GM21526 (cell line): ENCODE data around the gene HM13.
"Not testable (repeated sequence)": the region's sequence is repeated elsewhere in the genome, so short reads cannot be mapped to it uniquely, and the experiment has no call there.

Experiments used
- ATAC-seq: cut with Tn5 transposase; IDR thresholded peaks from one replicate; pipeline ENCODE4 v1.9.1; 2021; ENCODE audit warnings: moderate library complexity; ENCODE audit not compliant: unreplicated experiment, low FRiP score

Gene HM13

DNA sequence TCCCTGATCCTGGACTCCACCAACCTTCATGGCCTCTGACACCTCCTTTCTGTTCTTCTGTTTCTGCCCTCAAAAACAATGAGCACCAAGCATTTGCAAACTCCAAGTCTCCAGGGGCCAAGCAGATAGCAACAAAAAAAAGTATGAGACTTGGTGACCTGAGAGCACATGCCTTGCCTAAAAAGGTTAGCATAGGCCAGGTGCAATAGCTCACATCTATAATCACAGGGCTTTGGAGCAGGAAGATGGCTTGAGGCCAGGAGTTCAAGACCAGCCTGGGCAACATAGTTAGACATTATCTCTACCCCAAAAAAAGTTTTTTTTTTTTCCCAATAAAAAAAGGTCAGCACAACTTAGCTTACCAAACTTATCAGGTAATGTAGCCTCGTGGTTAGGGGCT, 13.7 kb upstream of the HM13 start:
- ATAC-seq: no peak

DNA sequence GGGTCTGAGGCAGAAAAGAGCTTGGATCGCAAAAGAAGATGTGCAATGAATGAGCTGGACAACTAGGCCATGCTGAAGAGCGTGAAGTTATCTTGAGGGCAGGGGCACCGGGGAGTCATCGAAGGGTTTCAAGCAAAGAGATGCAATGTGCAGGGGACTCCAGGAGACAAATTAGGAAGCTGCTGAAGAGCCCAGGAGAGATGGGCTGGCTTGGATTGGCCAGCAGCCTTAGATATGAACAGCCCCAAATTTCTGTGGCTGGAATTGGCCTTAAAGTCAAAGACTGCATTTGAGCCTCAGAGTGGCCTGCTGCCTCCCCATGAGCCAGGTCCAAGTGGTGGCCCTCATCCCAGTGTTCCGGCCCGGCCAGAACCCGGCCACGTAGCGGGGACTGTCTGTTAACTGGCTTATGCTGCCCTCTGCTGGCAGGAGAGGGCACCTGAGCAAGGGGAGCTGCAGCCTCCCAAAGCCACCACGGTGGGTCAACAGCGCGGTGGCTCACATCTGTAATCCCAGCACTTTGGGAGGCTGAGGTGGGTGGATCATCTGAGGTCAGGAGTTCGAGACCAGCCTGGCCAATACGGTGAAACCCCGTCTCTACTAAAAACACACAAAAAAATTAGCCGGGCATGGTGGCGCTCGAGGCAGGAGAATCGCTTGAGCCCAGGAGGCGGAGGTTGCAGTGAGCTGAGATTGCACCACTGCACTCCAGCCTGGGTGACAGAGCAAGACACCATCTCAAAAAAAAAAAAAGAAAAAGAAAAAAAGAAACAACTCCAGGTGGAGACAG, 11.2 kb upstream of the HM13 start:
- ATAC-seq: peak; percentile 86

DNA sequence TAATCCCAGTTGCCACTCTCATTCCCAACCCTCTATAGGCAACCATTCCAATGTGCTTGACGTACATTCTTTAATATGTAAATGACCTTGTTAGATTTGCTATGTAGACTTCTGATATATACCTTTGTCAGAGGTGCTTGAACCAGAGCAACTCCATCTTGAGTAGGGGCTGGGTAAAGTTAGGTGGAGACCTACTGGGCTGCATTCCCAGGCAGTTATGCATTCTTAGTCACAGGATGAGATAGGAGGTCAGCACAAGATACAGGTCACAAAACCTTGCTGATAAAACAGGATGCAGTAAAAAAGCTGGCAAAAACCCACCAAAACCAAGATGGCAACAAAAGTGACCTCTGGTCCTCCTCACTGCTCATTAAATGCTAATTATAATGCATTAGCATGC, 8.3 kb upstream of the HM13 start:
- no peak for ATAC-seq

DNA sequence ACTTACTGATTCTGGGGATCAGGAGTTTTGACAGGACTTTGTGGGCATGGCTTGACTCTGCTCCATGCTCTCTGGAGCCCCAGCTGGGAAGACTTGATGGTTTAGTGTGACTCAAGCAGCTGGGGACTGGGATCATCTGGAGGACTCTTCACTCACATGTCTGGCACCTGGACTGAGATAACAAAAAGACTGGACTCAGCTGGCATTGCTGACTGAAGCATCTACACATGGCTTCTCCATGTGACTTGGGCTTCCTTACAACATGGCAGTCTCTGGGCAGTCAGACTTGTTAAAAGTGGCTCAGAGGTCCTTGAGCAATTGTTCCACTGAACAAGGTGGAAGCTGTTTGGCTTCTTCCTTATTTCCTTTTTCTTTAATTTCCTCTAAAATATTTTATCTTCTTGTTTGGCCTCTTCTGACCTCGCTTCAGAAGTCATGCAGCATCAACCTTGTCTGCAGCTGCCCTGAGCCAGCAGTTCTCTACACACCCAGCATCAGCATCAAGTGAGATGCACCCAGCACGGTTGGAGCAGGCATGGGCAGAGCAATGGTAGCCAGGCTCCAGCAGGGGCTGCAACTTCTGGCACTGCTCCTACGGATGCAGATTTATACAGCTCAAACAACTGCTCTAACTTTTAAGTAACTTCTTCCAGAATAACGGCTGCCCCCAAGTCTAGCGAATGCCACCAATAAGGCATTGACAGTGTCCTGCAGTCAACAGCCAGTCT, 5.6 kb upstream of the HM13 start:
- no peak for ATAC-seq

DNA sequence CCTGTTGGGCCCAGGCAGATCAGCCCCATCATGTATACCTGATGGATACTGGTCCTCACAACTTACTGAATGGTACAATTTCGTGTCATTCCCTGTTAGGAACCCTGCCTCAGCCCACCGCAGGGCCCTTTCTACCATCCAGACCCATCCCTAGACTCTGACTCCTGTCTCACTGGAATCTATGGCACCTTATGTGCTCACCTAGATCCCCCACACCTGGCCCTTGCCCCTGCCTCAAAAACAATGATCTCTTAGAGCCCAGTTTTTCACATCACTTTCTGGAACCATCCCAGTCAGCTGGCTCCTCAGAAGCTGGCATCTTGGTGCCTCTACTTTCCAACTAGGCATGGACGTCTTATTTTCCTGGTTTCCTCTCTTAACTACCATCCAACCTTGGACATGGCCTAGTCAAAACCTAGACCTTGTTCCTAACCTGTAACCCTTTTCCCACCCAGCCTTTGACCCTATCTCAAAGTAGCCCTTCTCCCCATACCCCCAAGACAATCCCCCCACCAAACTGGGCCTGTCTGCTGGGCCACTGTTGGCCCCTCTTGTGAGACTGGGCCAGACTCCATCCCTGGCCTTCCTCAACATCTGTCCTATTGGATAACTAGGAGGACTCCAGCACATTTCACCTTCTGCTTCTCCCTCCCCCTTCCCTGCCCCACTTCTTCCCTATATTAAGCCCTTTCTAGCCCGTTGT, 981 bp downstream of the HM13 start:
- no peak for ATAC-seq

DNA sequence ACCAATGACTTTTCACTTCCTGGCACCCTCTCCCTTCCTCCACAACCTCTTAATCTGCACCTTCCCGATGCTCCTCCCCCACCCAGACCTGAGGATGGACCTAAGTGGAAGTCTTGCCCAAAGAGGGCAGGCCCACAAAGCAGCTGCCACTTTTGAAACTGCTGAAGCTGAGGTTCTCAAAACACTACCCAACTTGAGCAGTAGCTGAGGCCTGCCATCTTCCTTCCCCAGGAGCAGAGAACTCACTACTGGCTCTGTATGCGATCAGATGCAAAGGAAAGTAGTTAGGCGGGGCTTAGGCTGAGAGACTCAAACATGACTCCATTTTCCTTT, 1.5 kb downstream of the HM13 start:
- no peak for ATAC-seq

DNA sequence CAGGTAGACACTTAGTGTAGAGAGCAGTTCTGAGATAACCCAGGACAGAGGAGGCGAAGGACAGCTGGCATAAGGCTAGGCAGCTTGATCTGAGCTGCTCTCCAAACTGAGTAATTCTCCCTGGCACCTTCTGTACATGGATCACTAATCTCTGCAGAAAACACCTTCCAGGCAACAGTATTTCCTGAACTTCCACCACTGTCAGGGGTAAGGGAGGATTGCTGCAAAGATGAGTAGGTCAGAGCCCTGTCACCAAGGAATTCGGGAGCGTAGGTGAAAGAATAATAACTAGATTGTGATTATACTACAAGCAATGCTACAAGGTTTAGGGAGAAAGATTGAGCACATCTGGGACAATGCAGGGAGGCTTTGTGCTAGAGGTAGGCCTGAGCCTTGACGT, 1.9 kb downstream of the HM13 start:
- ATAC-seq: no peak

DNA sequence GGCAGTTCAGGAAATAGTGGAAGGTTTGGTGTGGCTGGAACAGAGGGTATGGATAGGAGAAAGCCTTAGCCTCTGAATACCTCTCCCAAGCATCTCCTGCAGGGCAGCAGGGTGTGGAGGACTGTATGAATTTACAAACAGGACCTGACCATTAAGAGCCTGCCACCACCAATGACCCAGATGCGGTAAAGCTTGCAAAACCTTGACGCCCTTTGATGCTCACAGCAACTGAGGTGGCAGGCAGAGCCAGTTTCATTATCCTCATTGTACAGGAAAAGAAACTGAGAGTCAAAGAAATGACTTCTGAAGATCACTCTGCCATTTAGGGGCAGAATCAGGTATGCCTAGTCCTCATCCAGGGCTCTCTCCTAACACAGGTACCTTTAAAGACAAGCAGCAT, 2.4 kb downstream of the HM13 start:
- no peak for ATAC-seq

DNA sequence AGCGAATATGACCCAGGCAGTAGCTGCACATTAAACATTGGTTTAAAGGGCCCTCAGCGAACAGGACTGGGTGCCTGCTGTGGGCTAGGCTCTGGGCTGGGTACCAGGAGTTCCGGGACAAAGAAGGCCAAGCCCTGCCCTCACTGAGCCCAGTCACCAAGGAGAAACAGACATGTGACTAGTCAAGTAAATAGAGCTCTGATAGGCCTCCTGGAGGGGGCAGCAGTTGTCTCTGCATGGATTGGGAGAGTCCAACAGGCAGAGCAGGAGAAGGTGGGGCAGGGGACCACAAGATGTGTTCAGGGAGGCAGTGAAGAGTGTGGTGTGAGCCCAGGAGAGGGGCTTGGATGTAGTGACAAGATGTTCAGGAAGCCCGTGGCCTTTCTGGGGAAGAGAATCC, 3.1 kb downstream of the HM13 start:
- no peak for ATAC-seq

DNA sequence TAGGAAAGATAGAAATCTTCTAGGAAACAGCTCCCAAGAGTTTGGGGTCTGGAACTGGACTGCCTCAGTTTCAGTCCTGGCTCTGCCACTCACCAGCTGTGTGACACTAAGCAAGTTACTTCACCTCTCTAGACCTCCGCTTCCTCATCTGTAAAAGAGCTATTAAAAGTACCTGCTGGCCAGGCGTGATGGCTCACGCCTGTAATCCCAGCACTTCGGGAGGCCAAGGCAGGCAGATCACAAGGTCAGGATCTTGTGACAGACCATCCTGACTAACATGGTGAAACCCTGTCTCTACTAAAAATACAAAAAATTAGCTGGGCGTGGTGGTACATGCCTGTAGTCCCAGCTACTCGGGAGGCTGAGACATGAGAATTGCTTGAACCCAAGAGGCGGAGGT, 7.0 kb downstream of the HM13 start:
- not testable (repeated sequence) for ATAC-seq

DNA sequence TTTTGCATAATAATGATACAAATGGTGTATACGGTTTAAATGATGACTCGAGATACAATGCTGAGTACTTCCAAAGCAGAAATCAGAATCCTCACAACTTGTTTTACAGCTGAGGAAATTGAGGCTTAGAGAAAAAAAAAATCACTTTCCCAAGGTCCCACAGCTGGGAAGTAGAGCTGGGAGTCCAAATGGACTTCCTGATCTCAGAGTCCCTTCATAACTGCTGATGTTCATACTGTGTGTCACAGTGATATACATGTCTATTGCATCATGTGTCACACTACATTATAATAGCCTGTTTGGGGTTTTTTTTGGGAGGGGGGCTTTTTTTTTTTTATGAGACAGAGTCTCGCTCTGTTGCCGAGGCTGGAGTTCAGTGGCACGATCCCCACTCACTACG, 8.5 kb downstream of the HM13 start:
- ATAC-seq: no peak

DNA sequence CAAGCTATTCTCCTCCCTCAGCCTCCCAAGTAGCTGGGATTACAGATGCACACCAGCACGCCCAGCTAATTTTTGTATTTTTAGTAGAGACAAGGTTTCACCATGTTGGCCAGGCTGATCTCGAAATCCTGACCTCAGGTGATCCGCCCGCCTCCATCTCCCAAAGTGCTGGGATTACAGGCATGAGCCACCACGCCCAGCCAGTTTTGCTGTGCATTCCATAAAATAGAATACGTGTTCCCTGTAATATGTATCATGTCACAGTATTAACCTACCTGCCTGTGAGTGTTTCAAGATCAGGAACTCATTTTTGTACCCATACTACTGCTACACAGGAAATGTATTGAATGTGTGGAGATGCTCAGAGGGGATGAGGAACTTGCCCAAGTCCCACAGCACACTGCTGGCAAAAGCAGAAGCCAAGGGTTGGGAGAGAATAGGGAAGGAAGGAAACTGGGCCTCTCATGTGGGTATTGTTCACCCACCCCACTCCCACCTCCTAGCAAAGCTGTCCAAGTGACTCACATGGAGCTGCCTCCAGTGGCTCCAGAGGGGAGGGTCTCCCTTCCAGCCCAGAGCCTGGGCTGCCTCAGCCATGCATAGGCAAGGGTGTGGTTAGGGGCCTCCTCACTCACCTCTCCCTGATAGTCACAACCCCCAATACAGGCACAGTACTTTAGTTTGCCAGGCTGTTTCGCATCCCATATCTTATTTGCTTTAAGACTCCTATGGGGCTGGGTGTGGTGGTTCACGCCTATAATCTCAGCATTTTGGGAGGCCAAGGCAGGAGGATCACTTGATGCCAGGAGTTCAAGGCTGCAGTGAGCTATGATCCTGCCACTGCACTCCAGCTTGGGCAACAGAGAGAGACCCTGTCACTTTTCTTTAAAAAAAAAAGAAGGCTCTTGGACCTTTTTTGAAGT, 9.4 kb downstream of the HM13 start:
- no peak for ATAC-seq

DNA sequence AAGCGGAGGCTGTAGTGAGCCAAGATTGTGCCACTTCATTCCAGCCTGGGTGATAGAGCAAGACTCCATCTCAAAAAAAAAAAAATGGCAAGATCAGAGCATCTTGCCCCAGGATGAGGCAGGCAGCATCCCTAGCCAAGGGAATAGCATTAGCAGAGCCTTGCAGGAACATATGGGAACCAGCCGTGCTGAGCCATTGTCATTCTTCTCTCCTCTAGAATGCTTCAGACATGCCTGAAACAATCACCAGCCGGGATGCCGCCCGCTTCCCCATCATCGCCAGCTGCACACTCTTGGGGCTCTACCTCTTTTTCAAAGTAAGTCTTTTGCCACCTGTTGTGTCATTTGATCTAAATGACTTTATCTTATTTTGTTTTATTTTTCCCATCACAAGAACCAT, 13.0 kb downstream of the HM13 start:
- no peak for ATAC-seq

DNA sequence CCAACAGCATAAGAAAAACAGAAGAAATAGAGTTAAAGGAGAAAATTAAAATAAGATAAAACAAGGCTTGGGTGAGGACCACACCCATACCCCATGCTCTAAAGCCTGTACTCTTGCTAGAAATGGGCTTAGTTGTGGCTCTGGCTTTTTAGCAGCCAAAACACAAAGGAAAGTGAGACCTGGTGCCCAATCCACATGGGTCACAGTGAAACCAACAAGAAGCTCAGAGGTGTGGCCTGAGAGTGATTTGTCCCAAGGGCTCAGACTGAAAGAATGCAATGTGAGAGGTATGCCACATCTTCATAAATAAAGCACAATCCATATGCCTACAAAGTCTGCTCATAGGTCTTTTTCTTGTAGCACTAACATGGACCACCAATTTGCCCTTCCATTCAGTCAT, 21.1 kb downstream of the HM13 start:
- ATAC-seq: no peak

DNA sequence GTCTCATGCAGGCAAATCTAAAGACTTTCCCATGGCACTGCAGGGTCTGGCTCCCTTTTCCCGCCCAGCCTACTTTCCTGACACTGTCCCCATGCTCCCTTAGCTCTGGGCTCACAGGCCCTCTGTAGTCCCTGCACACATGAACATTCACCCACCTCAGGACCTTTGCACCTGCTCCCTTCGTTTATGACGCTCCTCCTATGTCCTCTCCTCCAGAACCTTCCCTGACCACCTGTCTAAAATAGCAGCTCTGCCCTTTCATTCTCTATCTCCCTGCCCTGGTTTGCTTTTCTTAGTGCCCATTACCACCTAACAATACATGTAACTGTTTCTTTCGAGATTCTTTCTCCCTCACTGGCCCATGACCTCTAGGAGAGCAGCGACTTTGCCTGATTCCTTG, 22.3 kb downstream of the HM13 start:
- ATAC-seq: no peak

DNA sequence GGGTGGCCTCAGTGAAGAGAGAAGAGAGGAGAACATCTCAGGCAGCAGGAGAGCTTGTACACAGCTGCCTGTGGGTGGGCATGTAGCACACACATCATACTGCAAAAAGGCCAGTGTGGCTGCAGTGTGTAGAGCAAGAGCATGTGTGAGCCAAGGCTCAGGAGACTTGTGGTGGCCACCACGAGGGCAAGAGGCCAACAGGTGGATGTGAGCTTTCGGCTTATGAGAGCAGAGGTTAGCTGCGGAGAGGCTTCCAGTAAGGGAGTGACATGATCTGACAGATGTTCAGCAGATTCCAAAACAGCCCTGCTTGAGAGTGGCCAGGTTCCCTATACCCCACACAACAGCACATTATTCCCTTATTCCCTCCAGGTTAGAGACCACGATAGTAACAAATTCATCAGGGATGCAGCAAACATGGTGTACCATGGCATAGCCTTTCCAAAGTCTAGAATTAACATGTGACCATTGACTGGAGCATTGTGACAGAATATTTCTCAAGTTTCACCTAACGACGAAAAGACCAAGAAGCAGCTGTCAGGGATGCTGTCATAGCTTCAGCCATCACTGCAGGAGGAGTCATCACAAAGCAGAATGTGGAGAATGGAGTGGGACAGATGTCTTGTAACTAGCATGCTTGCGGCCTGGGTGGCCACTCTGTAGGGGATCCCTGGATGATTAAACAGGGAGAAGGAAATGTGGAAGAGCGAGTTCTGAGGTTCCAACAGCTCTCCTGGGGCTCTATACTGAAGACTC, 23.1 kb downstream of the HM13 start:
- no peak for ATAC-seq

DNA sequence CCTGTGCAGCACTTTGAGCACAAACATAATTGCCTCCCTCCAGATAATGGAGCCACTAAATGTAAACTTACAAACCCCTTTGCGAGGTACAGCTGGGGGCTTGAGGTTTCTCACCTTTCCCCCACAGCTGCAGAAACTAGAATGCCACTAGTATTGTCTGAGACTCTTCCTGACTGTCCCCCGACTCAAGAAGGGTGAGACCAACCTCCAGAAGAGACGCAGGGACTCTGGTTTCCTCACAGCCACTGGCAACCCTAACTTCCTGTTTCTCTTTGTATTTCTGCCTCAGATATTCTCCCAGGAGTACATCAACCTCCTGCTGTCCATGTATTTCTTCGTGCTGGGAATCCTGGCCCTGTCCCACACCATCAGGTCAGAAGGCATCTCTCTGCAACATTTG, 23.6 kb downstream of the HM13 start:
- ATAC-seq: no peak

DNA sequence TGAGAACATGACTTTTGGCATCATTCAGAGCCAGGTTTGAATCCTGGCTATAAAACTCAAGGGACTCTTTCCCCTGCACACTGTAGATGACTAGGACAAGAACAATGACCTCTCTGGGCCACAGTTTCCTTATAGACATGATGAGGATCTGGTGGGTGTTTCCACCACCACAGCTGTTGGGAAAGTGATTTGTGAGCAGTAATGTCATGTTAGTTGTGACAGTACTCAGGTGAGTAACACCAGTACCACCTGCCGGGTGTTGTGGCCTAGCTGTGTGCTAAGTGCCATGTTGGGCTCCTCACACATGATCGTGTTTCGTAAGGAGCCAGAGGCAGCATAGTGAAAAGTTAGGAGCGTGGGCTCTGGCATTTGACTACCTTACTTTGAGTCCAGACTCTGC, 24.1 kb downstream of the HM13 start:
- no peak for ATAC-seq

DNA sequence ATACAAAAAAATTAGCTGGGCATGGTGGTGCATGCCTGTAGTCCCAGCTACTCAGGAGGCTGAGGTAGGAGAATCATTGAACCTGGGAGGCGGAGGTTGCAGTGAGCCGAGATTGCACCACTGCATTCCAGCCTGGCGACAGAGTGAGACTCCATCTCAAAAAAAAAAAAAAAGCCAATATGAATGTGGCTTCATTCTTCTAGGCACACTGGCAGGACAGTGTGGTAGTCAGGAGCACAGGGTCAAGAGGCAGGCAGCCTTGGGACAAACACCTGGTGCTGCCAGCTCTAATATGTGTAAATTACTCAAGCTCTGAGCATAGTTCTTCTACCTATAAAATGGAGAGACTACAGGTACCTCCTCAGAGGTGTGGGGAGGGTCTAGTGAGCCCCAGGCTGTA, 25.4 kb downstream of the HM13 start:
- not testable (repeated sequence) for ATAC-seq

DNA sequence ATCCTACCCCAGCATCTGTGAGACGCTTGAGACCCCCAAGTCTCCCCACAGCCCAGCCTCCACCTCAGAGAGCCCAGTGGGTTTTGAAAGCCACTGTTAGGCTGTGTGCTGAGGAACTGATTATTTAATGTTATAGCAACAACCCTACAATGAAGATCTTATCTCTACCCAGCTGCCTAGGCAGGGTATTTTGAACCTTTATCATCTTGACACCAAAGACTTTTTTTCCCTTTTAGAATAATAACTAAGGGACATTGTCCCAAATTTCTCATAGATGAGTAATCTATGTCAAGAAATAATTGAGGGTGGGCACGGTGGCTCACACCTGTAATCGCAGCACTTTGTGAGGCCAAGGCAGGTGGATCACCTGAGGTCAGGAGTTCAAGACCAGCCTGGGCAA, 26.2 kb downstream of the HM13 start:
- no peak for ATAC-seq
